NCI-H1694 (cell line): ENCODE measurements around the gene LIF.
"Not testable (repeated sequence)": the region's sequence is repeated elsewhere in the genome, so short reads cannot be mapped to it uniquely, and the experiment has no call there.

Experiments
- DNase-seq: peaks from one replicate; lab custom pipeline; 2025; lab: John Stamatoyannopoulos, UW

Gene LIF

GRCh38 chr22:30205281-30206115, 41.1 kb downstream of the LIF start:
- peak; percentile 17 for DNase-seq

DNA sequence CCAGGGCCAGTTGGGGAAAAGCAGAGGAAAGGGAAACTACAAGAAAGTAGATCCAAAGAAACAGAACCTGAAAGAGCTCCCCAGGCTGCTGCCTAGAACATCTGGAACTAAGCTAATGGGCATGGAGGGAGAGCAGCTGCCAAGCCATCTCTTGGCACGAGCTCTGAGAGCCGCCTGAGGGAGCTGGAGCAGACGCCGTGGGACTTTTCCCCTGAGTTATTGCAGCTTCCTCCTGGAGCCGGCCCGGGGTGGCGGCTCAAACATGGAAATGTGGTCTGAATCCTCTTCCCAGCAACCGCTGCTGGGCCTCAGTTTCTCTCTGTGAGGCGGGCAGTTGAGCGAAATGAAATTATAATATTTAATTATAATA, 41.8 kb downstream of the LIF start:
- DNase-seq = peak; percentile 54

DNA sequence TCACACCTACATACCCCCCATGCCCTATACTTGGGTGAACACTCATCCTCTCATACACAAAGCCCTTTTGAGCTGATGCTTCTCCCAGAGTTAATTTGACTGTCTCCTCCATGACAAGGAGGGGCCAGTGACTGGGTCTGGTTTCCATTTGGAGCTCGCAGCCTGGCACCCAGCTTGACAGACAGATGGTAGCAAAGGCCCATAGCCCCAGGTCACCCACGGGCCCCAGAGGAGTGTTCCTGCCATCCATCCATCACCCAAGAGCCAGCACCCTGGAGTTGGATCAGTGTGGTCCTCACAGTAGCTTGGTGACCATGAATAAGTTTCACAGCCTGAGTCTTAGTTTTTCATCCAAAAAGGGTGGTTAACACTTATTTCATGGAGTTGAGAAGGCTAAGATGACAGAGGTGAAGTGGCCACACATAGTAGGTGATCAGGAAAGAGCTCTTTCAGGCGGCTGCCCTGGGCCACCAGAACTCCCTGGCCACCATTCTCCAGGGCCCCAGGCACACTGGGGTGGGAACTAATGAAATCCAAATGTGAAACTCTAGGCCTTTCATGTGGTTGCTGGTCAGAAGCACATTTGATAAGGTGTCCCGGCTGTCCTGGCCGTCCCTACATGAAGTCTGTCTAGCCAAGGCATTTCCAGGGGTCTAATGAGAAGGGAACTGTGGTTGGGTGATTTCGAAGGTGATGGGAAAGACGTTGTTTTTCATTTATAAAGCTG, 42.4 kb downstream of the LIF start:
- no peak for DNase-seq

DNA sequence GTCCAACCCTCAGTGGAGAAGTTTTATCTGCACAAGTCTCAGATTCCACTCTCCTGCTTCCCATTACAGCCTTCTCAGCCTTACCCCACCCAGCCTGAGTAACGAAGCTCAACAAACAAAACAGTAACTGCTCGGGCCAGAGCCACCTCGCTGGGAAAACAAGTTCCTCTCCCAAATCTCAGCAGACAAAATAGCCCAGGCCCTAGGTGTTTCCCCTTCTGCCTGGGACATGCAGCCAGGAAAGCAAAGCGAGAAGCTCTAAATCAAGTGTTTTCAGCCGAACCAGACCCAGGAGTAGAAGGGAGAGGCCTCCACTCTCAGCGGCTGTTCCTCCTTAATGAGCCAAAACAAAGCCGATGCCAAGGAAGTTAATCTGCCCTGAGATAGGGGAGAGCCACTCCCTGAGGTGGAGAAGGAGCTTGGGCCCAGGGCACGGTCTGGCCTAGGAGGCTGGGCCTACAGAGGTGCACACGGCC, 44.0 kb downstream of the LIF start:
- DNase-seq = no peak

DNA sequence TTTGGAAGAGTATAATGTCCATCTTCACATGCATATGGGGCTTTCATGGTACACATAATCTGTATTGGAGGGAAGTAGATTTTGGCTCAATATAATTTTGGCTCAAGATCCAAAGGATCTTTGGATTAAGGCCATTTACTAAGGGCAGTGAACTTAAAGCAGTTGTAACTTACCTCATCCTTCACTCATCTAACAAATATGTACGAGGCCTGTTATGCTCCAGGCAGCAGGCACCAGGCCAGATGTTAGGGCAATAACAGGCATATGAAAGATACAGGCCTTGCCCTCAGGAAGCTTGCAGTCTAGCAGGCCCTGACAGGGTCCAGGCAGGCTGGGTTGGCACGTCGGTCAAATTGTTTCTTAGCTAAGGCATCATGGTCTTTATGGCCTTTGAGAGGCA, 44.6 kb downstream of the LIF start:
- DNase-seq = no peak

- not testable (repeated sequence) for DNase-seq
These were observed 45.7 kb downstream of the LIF start for GRCh38 chr22:30200905-30201304.

GRCh38 chr22:30198921-30199320, 47.6 kb downstream of the LIF start:
- DNase-seq = no peak

DNA sequence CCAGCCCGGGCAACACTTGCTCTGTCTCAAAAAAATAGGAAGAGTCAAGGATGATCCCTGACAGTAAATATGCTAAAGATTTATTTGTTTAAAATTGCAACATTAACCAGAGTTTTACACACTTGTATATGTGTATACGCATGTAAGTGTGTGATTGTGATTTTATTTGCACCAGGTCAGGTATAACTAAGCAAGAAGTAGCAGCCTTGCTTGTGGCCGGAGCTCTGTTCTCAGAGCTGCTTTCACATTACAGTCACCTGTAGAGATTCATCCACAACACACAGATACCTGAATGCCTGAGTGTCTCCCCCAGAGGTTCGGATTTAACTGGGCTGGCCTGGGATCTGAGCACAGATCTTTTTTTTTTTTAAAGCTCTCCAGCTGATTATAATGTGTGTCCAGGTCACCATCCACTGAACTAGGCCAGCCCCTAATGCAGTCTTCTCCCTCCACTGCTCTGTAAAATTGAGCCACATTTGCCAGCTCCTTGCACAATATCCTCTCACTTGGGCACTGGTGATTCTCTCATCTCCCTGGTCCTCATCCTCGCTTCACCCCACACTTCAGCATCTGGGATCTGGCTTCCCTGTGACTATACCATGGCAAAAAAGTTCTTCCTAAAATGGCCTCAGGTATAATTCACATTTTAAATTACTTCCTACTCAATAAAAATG, 48.3 kb downstream of the LIF start:
- no peak for DNase-seq

- no peak for DNase-seq
These were observed 49.2 kb downstream of the LIF start for GRCh38 chr22:30197389-30197788.

GRCh38 chr22:30196880-30197336, 49.7 kb downstream of the LIF start:
- DNase-seq = no peak

- DNase-seq = no peak
These were observed 50.2 kb downstream of the LIF start for GRCh38 chr22:30196141-30196879.

- DNase-seq = no peak
These were observed 51.1 kb downstream of the LIF start for GRCh38 chr22:30195245-30196140.

GRCh38 chr22:30193031-30193775, 53.4 kb downstream of the LIF start:
- DNase-seq = no peak

DNA sequence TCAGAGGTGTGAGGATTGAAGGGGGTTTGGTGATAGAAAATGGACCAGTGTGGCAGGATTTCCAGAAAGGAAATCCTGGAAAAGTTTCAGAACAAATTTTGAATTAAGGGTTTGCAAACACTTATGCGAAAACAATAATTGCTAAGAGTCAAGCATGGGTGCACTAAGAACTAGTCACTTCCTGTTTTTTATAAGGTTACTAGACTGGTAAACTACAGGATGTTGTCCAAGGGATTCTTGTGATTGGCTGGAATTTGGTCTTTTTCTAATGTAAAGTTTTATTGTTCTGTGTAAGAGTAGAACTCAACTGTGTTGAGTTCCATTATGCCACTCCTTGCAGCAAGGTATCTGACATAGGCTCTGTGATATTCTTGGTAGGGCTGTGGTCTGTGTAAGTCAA, 54.1 kb downstream of the LIF start:
- DNase-seq = no peak

- no peak for DNase-seq
These were observed 55.4 kb downstream of the LIF start for GRCh38 chr22:30191040-30191701.

DNA sequence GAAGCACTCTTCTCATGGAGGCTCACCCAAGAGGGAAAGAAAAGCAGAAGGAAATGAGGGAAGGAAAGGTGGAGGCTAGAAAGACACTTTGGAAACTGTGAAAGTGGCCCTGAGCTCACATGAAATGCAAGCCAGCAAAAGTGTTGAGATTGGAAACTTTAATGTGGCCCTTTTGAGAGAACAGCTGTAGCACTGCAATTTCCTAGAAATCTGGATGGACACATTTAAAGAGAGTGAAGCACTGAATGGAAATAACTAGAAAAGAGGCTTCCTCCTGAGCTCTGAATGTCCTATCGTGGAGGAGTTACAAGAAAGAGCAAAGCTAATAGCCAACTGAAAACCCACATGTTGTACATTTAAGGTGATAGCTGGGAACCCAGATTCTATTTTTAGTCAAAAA, 56.0 kb downstream of the LIF start:
- DNase-seq = no peak
